SHP77 treated with DMSO at 0.1 percent for 48 hours (cell line): Measurements from ENCODE around the gene FEZF1.

Source experiments
- DNase-seq: peaks from one replicate; lab custom pipeline; 2025; lab: John Stamatoyannopoulos, UW

Gene FEZF1

DNA sequence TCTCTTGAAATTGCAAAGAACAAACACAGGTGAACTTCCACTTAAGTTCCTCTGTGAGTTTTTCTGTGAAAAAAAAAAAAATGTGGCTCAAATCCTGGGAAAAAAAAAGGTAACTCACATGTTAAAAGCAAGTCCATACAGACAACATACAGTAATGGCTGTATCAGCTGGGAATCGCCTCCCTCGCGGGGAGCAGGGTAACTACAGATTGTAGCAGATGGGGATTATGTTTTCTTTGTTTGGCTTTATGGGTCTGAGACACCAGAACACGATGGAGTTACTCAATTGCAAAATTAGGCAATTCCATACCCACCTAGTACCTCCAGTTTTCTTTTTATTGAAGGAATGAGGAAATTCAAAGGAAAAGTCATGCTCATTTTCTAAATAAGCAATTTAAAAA, 42.3 kb downstream of the FEZF1 start:
- no peak for DNase-seq

DNA sequence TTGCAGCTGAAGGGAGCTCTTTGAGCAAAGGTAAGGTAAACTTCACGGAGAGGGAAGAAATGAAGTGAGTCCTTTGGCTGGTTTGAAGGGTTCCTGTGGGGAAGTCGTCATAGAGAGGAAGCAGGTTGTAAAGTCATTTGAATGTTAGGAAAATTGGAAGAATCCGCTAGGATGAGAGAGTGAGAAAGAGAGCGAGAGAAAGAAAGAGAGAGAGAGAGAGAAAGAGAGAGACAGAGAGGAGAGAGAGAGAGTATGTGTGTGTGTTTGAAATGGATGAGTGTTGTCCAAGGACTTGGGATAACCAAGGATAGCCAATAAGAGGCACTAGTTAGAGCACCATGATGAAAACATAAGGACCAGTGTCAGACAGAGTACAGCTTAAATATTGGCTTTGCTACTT, 43.1 kb downstream of the FEZF1 start:
- DNase-seq: no peak

DNA sequence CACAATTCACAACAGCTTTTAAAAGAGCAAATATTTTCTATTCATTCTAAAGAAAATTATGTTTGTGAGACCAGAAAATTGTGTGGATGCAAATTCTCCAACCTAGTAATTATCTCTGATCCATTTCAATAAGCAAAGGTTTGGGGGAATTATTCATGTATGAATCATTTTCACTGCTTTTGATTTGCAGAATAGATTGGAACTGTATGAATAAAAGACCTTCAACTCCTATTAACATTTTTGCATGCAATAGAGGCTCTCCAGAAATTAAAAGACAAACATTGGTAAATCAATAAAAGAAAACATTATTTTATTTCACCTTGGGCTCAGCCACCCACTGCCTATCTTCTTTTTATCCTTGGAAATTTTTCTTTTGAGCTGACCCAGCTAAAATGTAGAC, 43.5 kb downstream of the FEZF1 start:
- DNase-seq: no peak

GRCh38 chr7:122260336-122260735, 44.2 kb downstream of the FEZF1 start:
- no peak for DNase-seq

- no peak for DNase-seq
These were observed 45.6 kb downstream of the FEZF1 start for GRCh38 chr7:122258971-122259370.

DNA sequence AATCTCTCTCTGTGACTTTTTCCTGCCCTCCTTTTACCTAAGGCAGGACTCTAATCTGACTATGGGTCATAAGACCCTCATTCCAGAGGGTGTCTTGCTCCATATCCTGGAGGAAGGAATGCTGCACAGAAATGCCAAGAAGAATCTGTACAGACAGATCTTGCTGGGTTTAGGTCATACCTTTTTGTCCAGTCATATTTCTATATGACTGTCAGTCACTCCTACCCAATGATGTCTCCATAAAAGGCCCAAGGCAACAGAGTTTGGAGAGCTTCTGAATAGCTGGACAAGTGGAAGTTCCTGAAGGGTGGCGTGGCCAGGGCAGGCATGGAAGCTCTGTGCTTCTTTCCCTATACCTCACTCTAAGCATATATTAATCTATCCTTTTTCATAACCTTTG, 47.5 kb downstream of the FEZF1 start:
- DNase-seq: no peak

- DNase-seq: no peak
These were observed 48.5 kb downstream of the FEZF1 start for GRCh38 chr7:122256046-122256445.

DNA sequence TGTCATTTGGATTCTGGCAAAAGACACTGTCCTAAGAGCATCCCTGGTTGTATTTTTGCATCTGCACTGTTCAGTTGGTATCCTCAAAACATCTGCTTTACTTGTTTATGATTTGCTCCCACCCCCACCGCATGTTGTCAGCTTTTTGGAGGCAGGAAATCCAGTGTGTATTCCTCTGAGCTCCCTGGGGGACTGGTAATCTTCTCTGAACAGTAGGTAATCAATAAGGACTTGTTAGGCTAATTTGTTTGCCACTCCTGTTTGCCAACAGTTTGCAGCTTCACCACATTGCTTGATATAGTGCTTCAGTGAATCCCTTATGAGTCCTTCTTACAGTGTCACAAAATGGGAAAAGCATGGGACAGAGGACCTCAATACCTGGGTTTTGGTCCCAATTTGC, 49.1 kb downstream of the FEZF1 start:
- DNase-seq: no peak
